ENCODE results near the gene ZNF664. TPM values are rescaled to one million over a fixed set of nuclear protein-coding genes. Genes with fewer than 3 reads are reported as not detected.

ZNF664 gene
- total and polyA plus RNA-seq, 9 of the 15 experiments (the other 6 are each of a cell fraction or from before 2014, with no cell fraction given), result 3.3 to 101 (median 63.6) TPM

DNA sequence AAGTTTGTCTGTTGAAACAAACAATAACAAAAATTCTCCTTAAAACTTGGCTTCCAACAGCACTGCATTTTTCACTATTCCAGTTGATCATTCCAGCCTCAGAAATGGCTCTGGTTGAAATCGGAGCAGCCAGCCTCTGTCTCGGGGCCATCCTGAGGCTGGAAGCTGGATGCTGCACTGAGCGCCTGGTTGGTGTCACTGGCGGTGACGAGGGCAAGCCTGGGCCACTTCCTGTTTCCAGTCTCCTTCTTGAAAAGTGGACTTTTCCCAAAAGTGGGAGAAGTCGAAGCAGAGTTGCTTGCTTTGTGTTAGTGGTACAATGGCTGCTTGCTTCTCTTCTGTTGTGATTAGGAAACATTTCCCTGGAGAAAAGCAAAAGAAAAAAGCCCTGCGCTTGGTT lies 49.1 kb upstream of the ZNF664 start:
- peaks cover 26 to 67% of the 10 kb centered on the region in 2 experiments for H3K27me3 ChIP-seq (ENCODE audit: control insufficient read depth in 2 of 2, insufficient read depth in 2 of 2, low read length in 2 of 2)
- H3K4me1 ChIP-seq (replicated peaks in 1 of 2; ENCODE audit: control insufficient read depth in 2 of 2, insufficient read depth in 2 of 2, low read length in 2 of 2), result peaks cover 4 to 5% of the 10 kb centered on the region in 2 experiments; a peak in 4 of 5 replicates
- DNase-seq (ENCODE audit: extremely low read depth in 1 of 4, low spot score in 3 of 4), result no peak
- CTCF ChIA-PET (ENCODE audit: low intra/inter-chr PET ratio), result no interaction called here
- no peak overlapping the region for H3K9ac ChIP-seq (ENCODE audit: insufficient read depth in 1 of 2, low read depth in 2 of 2, low read length in 2 of 2)
- H3K79me2 ChIP-seq (ENCODE audit: control insufficient read depth, insufficient read depth, low read length), result no peaks in the 10 kb centered on the region
- no peaks in the 10 kb centered on the region for H3K9me1 ChIP-seq (ENCODE audit: control insufficient read depth, insufficient read depth, low read length)
- no peaks in the 10 kb centered on the region for H3K9me3 ChIP-seq (replicated peaks; ENCODE audit: control insufficient read depth, insufficient read depth, low read depth, low read length)
- H4K20me1 ChIP-seq (replicated peaks; ENCODE audit: control insufficient read depth, insufficient read depth, low read length), result peaks cover 5% of the 10 kb centered on the region; the same call in 1 of the 2 replicates
- BruUV-seq (replicated peaks), result no TSS peak
- H3K27ac ChIP-seq (ENCODE audit: extremely low read depth, low read depth, low read length), result no peak overlapping the region
- H2AFZ ChIP-seq (ENCODE audit: low read depth, low read length), result no peak overlapping the region
- POLR2A ChIA-PET, result interaction anchor here (0.6 kb wide), 1 partner anchor 10 kb away, joined by 3 read pairs; no protein-coding TSS in a partner anchor
- H3K4me3 ChIP-seq, result no peak overlapping the region
- intact Hi-C loops (cut with micrococcal nuclease) (no loop called here), in situ Hi-C loops (cut with MboI) (no loop called here)
- no peaks in the 10 kb centered on the region for H3K36me3 ChIP-seq (ENCODE audit: control insufficient read depth, insufficient read depth, low read length)
- no peak overlapping the region for H3K4me2 ChIP-seq (ENCODE audit: insufficient read depth, low read length)
- peak; percentile 59; the same call in 1 of the 2 replicates for TF ChIP-seq SPI1 (IDR thresholded peaks at IDR 0.05; ENCODE audit: borderline replicate concordance, low read depth, low read length)
- no peak for TF ChIP-seq TBP (optimal IDR thresholded peaks at IDR 0.05; ENCODE audit: low read depth, low read length)
- no peak for ATAC-seq
- no peak for FAIRE-seq
- 0% methylated on average over 7 of the region's 7 CpGs for WGBS (ENCODE audit: insufficient coverage, low coverage, missing lambda C conversion rate)

DNA sequence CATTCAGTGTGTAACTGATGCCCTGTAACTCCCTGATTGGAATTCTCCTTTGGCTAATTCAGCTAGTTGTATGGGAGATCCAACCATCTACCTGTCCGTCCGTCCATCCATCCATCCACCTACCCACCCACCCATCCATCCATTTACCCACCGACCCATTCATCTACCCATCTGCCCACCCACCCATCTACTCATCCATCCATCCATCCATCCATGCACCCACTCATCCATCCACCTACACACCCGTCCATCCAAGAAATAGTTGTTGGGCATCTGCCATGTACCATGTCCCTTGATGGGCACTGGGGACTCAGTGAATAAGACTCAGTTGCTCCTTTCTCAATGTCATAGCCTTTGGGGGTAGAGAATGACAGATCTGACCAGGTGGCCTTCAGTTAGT lies 48.5 kb upstream of the ZNF664 start:
- Histone ChIP-seq H3K4me3 (no peak overlapping the region), H3K9me1 (ENCODE audit: control insufficient read depth, insufficient read depth, low read length) (no peaks in the 10 kb centered on the region), H3K9me3 (replicated peaks; ENCODE audit: control insufficient read depth, insufficient read depth, low read depth, low read length) (no peaks in the 10 kb centered on the region), H3K9ac (ENCODE audit: insufficient read depth in 1 of 2, low read depth in 2 of 2, low read length in 2 of 2) (no peak overlapping the region), H3K27ac (ENCODE audit: extremely low read depth, low read depth, low read length) (no peak overlapping the region), H2AFZ (ENCODE audit: low read depth, low read length) (no peak overlapping the region), H3K4me2 (ENCODE audit: insufficient read depth, low read length) (no peak overlapping the region), H3K4me1 (replicated peaks in 1 of 2; ENCODE audit: control insufficient read depth in 2 of 2, insufficient read depth in 2 of 2, low read length in 2 of 2) (peaks cover 4 to 5% of the 10 kb centered on the region in 2 experiments; a peak in 4 of 5 replicates), H3K79me2 (ENCODE audit: control insufficient read depth, insufficient read depth, low read length) (no peaks in the 10 kb centered on the region), H3K27me3 (ENCODE audit: control insufficient read depth in 2 of 2, insufficient read depth in 2 of 2, low read length in 2 of 2) (peaks cover 29 to 67% of the 10 kb centered on the region in 2 experiments), H3K36me3 (ENCODE audit: control insufficient read depth, insufficient read depth, low read length) (no peaks in the 10 kb centered on the region), H4K20me1 (replicated peaks; ENCODE audit: control insufficient read depth, insufficient read depth, low read length) (peaks cover 2% of the 10 kb centered on the region; the same call in 1 of the 2 replicates)
- WGBS (ENCODE audit: insufficient coverage, low coverage, missing lambda C conversion rate), result 0% methylated on average over 4 of the region's 4 CpGs
- intact Hi-C loops (cut with micrococcal nuclease), result no loop called here
- POLR2A ChIA-PET, result interaction anchor here (0.6 to 1.0 kb wide), 2 partner anchors 9 to 11 kb away, joined by 3 to 5 read pairs; no protein-coding TSS in a partner anchor
- in situ Hi-C loops (cut with MboI), result no loop called here
- CTCF ChIA-PET (ENCODE audit: low intra/inter-chr PET ratio), result no interaction called here
- DNase-seq (ENCODE audit: extremely low read depth in 1 of 4, low spot score in 3 of 4), result no peak
- no peak for ATAC-seq
- no peak for FAIRE-seq
- BruUV-seq (replicated peaks), result no TSS peak
- TF ChIP-seq SPI1 (IDR thresholded peaks at IDR 0.05; ENCODE audit: borderline replicate concordance, low read depth, low read length) (no peak), COPS2 (conservative IDR thresholded peaks at IDR 0.05) (no peak), MTA3 (IDR thresholded peaks at IDR 0.05; ENCODE audit: borderline replicate concordance) (no peak), CAMTA2 (CRISPR knock-in tag; conservative IDR thresholded peaks at IDR 0.05) (no peak), RHOXF2B (CRISPR knock-in tag; conservative IDR thresholded peaks at IDR 0.05) (no peak), GTF2F1 (IDR thresholded peaks at IDR 0.05; ENCODE audit: low read depth, low read length) (no peak), SLC30A9 (CRISPR knock-in tag; IDR thresholded peaks at IDR 0.05) (no peak), CC2D1A (IDR thresholded peaks at IDR 0.05) (no peak), XRCC4 (IDR thresholded peaks at IDR 0.05; ENCODE audit: extremely low read depth, insufficient read depth, insufficient read length) (no peak)
- TF ChIP-seq, protein P1, sequence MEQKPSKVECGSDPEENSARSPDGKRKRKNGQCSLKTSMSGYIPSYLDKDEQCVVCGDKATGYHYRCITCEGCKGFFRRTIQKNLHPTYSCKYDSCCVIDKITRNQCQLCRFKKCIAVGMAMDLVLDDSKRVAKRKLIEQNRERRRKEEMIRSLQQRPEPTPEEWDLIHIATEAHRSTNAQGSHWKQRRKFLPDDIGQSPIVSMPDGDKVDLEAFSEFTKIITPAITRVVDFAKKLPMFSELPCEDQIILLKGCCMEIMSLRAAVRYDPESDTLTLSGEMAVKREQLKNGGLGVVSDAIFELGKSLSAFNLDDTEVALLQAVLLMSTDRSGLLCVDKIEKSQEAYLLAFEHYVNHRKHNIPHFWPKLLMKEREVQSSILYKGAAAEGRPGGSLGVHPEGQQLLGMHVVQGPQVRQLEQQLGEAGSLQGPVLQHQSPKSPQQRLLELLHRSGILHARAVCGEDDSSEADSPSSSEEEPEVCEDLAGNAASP (IDR thresholded peaks at IDR 0.05), result no peak
- TF ChIP-seq, protein P2, sequence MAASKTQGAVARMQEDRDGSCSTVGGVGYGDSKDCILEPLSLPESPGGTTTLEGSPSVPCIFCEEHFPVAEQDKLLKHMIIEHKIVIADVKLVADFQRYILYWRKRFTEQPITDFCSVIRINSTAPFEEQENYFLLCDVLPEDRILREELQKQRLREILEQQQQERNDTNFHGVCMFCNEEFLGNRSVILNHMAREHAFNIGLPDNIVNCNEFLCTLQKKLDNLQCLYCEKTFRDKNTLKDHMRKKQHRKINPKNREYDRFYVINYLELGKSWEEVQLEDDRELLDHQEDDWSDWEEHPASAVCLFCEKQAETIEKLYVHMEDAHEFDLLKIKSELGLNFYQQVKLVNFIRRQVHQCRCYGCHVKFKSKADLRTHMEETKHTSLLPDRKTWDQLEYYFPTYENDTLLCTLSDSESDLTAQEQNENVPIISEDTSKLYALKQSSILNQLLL (CRISPR knock-in tag; IDR thresholded peaks at IDR 0.05; ENCODE audit: borderline replicate concordance), result no peak
